Body of pancreas (tissue), 4 donors: Measurements from ENCODE around the gene RFWD3.

Experiments used
- CTCF ChIP-seq, 7 experiments: fragments of 450-650 bp in 4 of 7; fragments of 200-600 bp in 3 of 7; sonication (generic) in 3 of 7; IDR thresholded peaks; one replicate each; pipeline ENCODE4 v1.5.1; 2016 to 2019; ENCODE audit warnings: antibody characterized with exemption in 7 of 7
- POLR2A ChIP-seq, 3 donors: fragments of 450-650 bp; IDR thresholded peaks; one replicate each; pipeline ENCODE4 v1.6.1; 2016; ENCODE audit warnings: antibody characterized with exemption in 3 of 3, mild to moderate bottlenecking in 2 of 3

- TF ChIP-seq CTCF (IDR thresholded peaks at IDR 0.05) (no peak), POLR2A (IDR thresholded peaks at IDR 0.05) (no peak)
These were observed 31.5 kb upstream of the RFWD3 start for GRCh38 chr16:74698222-74698621.
